Measurements from ENCODE around the gene DNAH8.
"Not testable (repeated sequence)": the region's sequence is repeated elsewhere in the genome, so short reads cannot be mapped to it uniquely, and the experiment has no call there.

DNAH8 gene

DNA sequence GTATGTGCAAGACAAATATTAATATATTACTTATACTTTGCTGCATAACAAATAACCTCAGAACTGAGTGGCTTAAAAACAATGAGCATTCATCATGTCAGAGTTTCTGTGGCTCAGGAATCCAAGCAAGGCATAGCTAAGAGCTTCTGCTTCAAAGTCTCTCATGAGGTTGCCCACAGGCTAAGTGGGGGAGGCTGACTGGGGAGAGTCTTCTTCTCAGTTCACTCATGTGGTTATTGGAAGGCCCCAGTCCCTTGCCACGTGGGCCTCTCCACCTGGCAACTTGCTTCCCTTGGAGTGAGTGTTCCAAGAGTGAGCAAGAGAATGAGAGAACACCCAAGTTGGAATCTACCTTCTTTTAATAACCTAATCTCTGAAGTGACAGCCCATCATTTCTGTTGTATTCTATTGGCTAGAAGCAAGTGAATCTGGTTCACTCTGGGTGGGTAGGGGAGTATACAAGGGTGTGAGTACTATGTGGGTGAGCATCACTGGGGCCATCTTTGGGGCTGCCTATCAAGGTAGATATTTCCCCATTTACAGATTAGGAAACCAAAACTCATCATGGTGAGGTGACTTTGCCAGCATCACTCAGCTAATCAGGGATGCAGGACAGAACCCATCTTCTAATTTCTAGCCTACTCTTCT, 36.0 kb downstream of the DNAH8 start:
- DNase-seq (ENCODE audit: low read depth) = no peak

DNA sequence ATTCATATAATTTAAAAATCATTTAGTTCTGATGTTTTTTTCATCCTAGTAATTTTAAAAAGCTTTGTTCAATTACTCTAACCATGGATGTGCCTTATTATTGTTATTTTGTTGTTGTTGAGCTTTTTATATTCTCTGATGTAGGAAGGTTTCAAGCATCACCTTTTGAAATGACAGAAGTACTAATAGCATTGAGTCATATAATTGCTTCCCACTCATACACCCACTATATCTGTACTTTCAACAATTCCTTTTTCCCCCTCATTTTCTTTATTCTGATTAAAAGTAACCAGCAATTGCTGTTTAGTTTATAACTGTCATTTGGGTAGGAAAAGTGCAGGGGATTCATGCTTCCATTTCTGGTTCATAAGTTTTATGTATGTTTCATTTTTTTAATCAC, 38.6 kb downstream of the DNAH8 start:
- DNase-seq (ENCODE audit: low read depth) = no peak

DNA sequence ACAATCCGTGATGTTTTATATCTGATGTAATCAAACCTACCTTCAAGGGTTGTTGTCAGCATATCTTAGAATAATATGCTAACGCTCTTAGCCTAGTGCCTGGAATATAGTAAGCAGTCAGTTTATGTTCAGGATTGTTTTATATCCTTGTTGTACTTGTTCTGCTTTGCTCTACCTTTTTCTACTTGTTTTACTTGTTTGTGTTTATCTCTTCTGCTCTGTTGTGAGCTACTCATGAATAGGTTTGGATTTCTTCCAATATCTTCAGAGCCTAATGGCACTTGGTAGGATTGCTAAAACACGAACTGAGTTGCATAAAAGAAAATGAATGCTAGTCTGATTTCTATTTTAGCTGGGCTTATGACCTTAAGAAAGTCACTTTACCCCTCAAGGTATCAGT, 40.1 kb downstream of the DNAH8 start:
- DNase-seq (ENCODE audit: low read depth) = no peak

DNA sequence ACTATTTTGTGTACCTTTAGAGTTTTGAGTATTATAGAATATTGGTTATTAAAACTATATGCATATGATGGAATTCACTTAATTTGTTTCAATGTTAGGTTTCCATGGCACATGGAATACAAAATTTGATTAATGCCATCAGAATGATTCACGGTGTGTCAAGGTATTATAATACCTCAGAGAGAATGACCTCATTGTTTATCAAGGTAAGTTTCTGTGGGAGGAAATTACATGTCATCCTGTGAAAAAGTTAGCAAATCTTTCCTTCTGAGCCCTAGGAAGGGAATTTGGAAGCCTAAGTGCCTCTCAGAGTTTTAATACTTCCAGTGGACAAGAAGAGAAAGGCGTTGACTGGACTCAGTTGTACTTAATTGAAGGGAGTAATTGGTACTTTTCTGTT, 40.8 kb downstream of the DNAH8 start:
- no peak for DNase-seq (ENCODE audit: low read depth)

DNA sequence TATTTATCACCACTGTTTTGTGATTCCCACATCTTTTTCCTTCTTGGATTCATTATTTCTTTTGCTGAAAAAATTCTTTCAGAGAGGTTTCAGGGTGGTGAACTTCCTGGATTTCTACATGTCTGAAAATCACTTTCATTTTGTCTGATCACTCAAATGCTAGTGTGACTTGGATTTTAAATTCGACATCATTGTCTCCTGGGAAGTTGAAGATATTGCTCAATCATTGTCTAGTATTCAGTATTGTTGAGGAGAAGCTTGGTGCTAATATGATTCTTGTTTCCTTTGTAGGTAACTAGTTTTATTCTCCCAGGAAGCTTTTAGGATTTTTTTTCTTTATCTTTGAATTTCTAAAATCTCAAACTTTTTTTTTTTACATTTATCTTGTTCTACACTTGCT, 45.0 kb downstream of the DNAH8 start:
- no peak for DNase-seq (ENCODE audit: low read depth)

DNA sequence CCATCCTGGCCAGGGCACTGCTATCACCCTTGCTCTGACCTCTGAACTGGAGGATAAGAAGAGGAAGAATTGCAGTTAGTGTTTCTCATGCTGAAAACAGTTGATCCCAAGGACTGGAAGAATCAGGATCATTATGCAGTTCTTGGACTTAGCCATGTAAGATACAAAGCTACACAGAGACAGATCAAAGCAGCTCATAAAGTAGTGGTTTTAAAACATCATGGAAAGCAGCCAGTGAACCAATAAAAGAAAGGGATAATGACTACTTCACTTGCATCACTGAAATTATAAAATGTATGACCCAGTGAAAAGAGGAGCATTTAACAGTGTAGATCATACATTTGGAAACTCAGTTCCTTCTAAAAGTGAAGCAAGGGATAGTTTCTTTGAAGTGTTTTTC, 47.7 kb downstream of the DNAH8 start:
- no peak for DNase-seq (ENCODE audit: low read depth)

DNA sequence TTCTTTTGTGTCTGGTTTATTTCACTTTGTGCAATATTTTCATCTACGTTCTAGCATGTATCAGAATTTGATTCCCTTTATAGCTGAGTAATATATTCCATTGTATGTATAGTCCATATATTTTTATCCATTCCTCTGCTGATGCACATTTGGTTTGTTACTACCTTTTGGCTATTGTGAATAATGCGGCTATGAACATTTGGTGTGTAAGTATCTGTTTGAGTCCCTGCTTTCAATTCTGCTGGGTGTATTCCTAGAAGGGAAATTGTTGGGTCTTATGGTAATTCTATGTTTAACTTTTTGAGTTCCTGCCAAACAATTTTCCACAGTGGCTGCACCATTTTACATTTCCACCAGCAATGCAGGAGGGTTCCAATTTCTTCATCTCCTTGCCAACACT, 52.4 kb downstream of the DNAH8 start:
- DNase-seq (ENCODE audit: low read depth) = no peak

DNA sequence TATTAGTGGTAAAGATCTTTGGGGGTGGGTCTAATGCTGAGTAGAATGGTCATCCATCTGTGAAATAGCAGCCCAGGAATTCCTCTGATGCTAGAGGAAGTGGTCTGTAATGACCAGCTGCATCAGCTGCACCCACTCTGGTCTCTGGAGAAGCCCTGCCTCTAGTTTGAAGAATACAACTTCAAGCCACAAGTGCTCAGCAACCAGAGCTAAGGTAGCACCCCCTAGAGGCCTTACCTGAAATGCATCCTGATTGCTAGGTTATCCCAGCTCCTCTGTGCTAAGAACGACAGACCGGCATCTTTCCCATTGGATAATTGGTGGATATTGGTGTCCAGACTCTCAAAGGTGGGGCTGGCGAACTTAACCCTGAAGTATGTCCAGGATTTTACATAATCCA, 58.2 kb downstream of the DNAH8 start:
- no peak for DNase-seq (ENCODE audit: low read depth)

DNA sequence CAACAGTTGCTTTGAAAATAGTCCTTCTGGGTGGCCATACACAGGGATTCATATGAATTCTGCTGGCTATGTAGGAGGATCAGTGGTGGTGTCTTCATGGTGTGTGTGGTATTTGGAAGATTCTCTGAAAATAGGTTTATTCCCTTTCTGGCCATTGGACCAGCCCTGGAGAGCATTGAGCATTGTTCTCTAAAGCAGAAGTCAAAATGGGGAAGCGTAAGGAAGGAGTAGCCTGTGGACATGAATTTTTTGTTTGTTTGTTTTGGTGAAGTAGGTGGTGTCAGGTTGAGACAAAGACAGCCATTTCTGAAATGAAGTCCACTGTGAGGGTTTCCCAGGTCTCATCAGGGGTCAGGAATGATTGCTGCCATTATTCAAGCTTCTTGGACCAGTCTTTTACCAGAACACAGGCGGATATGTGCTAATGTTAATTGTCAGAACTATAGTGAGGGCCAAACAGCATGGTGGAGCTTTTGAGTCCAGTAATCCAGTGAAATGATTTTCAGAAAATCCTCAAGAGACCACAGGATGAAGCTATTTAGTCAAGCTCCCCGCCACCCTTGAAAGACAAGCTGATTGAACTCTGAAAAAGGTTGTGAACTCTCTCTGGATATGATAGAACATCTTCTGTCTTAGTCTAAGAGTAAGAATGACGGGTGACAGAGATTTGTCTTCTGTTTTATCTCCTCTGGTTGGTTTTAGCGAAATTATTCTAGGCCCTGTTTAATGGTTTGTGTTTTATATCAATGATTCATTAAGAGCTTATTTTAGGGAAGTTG, 60.0 kb downstream of the DNAH8 start:
- DNase-seq (ENCODE audit: low read depth) = no peak

DNA sequence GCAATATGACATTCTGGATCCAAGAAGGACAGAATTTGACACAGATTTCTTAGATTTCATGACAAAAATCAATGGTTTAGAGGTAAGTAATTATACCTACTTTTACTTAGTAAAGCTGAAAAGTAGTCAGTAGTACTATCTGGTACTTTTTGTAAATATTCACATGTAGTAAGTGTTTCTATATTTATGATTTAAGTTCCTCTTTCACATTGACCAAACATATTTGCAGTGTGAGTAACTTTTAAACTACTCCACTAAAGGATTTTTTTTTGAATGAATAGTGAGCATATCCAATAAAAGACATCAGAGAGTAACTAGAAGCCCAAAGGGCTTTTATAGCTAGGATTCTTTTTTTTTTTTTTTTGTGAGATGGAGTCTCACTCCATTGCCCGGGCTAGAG, 60.8 kb downstream of the DNAH8 start:
- DNase-seq (ENCODE audit: low read depth) = no peak

DNA sequence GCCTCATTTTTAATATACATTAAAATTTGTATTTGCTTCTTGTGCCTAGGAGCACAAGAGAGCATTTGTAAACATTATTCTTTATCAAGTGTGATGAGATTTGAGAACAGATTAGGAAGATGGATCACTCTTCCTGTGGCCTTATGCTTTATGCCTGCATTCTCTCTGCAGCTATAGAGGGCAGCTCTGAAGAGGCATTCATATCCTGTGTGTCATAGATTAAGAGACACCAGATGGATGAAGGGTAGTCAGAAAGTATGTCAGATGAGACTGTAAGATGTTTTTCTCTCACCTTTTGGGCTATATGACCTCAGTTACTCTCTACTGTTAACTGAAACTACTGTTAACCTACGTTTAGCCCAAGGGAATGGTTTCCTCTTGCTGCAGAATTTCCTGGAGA, 61.4 kb downstream of the DNAH8 start:
- DNase-seq (ENCODE audit: low read depth) = no peak

DNA sequence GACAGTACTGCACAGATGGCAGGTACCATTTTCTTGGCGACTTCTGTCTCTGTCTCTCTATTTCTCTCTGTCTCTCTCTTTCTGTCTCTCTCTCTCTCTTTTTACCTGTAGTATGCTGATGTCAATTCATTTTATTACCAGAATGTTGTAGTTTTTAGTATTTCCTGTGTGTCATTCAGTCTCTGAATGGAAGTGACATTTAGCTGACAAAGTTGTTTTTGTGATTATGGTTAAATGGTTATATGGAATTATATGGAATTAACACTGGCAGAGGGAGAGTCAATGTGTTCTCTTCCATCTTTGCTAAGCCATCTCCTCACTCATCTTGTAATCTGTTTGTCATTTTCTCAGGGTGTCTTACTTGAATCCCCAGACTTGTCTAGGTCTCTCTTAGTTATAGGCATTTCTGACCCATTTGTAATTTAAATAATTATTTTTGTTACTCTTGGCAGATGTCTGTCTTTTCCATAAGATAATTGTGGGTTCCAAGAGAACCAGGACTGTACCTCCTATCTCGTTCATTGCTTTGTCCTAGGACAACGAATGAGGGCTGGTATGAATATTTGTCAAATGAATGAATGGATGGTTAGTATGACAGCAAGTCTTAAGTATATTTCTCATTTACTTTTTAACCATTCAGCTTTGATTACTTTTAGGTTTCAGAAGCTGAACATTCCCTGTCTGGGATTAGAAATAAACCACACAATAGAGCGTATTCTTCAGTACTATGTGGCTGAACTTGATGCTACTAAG, 64.4 kb downstream of the DNAH8 start:
- DNase-seq (ENCODE audit: low read depth) = no peak

DNA sequence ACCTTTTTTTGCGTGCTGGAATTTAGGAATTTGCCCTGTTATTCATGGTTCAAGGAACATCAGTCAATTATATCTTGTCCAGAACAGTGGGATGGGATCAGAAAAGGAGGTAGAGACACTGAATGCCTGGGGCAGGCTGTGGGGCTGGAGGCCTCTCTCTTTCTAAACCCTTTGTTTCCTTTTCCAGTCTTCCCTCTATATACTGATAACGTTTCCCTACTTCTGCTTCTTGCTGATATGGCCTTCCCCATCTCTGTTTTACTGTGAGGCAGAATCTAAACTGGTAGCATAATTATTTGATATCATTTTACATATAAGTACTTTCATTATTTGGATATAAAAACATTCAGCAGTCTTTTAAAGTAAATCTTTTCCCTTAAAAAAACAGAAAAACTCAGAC, 67.5 kb downstream of the DNAH8 start:
- DNase-seq (ENCODE audit: low read depth) = no peak

DNA sequence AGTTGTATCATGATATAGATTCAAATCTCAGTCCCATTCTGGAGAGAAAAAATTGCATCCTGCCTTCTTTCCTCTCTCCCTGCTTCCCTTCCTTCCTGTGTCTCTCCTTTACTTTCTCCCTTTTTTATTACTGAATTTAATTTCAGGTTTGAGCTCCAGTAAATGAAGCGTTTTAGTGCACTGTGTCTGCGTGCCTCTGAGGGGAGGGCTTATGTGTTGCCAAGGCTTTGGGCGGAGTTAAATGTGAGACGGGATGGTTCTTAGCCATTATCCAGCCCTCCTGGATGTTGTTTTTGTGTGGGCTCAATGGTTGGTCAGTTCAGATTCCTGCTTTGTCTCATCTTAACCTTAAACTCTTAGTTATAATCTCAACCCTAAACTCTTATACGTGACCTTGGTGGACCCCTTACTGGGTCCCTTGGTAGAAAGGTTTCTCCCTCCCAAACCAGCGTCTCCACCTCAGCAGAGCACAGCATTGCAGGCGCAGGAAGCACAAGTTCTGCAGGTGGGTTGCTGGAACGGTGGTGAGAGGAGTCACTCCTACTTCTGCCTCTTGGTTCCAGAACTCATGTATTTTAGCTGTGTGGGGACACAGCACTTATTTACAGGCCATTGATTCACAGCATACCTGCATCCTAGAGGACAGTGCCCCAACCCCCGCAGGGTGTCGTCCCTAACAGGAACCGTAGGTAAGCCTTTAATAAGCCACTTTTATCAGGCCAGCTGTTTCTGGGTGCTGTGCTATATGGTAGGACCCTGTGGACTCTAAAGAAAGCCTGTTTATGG, 68.5 kb downstream of the DNAH8 start:
- DNase-seq (ENCODE audit: low read depth) = no peak

DNA sequence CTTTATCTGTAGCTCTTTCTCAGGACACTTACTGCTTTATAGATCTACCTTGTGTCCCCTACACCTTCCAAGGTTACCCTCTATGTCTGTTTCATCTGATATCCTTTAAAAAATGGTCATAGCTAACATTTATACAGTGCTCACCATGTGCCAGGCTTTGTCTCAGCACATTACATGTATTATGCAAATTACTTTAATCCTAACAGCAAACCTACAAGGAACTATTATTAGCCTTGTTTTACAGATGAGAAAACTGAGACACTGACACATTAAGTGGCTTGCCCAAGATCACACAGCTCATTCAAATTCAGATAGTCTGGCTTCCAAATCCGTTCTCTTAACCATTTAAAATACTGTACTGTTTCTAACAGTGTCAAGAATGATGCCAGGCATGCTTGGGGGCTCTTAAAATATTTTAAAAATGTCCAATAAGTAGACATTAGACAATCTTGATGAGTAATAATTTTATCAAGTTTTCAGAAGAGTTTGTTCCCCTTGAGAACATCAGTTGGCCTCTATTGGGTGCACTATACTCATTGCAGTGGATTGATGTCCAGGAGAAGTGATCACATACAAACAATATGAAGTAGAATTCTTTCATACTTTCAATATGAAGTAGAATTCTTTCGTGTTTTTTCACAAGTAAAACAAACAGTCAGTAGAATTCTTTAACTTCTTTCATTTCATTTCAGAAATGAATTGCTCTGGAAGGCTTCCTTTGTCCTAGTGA, 69.6 kb downstream of the DNAH8 start:
- no peak for DNase-seq (ENCODE audit: low read depth)

DNA sequence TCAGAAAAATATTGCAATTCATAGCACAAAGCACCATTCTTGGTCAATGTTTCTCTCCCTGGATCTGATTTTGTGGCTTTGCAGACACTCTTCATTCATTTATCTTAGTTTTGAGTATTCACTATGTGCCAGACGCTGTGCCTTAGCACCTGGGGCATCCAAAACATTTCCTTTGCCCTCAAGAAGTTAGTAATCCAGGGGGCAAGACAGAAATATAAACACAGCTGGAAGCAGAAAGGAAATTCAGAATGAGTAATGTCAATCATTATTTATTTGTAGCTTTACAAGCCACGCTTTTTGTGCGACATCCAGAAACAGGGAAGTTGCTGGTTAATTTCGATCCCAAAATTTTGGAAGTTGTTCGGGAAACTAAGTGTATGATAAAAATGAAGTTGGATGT, 71.4 kb downstream of the DNAH8 start:
- DNase-seq (ENCODE audit: low read depth) = no peak

DNA sequence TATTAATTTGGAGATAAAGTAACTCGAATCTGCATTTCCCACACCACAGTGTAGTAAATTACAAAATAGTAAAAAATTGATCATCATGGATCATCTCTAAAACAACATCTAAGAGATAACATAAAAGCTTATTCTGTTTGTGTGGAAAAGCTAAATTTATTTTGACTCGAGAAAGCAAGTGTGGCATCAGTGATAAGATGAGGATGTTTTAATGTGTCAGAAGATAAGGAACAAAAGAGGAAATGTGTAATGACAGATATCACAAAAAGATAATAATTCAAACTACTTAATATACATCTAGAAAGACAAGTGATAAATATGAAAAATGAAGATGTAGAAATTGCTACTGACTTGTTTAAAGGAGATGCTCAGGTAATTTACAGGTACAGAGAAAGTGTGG, 74.1 kb downstream of the DNAH8 start:
- DNase-seq (ENCODE audit: low read depth) = no peak

DNA sequence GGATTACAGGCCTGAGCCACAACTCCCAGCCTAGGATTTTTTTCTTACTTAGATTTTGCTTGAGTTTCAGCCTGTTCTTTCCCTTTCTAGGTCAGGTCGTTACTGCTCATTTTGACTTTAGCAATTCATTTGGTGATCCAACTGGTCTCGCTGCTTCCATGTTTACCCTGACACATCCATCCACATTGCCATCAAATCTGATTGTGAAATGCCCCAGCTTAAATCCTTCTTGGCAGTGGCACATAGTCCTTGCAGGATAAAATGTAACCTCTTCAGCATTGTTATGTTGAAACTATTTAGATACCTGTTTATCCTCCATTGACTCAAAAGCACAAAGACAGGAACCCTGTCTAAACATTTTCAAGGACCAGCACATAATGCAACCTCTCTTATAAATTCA, 77.2 kb downstream of the DNAH8 start:
- no peak for DNase-seq (ENCODE audit: low read depth)

DNA sequence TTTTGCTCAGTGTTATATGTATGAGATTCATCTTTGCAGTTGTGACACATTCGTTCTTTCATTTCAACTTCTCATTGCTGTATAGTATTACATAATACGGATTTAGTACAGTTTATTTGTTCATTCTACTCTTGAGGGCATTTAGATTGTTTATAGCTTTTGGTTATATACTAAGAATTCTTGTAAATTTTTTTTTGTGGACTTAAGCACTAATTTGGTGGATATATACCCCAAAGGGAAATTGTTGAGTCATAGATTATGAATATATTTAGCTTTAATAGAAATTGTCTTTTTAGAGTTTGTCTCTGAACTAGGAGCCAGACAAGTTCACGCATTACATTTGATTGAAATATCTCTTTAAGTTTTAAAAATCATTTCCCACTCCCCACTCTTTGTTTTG, 79.6 kb downstream of the DNAH8 start:
- no peak for DNase-seq (ENCODE audit: low read depth)

DNA sequence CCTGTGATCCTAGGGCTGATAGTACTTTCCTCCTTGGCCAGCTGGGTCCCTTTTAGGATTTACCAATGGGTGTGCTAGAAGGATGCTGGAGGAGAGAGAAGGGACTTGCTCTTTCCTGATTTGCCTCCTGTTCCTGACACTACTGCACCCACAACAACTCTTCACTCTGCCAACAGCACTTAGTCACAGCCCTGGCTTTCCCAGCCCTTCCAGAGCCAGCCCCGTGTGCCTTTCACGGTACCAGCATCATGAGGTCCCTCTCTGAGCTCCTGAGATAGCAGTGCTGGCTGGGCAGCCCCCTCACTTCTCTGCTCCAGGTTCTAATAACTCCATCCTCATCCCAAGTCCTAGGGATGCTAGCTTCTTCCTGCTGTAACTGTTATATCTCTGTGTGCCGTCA, 80.9 kb downstream of the DNAH8 start:
- DNase-seq (ENCODE audit: low read depth) = no peak

DNA sequence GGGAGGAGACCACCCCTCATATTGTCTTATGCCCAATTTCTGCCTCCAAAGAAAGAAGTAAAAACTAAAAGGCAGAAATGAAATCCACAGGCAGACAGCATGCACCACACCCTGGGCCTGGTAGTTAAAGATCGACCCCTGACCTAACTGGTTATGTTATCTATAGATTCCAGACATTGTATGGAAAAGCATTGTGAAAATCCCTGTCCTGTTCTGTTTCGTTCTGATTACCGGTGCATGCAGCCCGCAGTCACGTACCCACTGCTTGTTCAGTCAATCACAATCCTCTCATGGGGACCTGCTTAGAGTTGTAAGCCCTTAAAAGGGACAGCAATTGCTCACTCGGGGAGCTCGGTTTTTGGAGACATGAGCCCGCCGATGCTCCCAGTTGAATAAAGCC, 81.3 kb downstream of the DNAH8 start:
- DNase-seq (ENCODE audit: low read depth) = not testable (repeated sequence)

DNA sequence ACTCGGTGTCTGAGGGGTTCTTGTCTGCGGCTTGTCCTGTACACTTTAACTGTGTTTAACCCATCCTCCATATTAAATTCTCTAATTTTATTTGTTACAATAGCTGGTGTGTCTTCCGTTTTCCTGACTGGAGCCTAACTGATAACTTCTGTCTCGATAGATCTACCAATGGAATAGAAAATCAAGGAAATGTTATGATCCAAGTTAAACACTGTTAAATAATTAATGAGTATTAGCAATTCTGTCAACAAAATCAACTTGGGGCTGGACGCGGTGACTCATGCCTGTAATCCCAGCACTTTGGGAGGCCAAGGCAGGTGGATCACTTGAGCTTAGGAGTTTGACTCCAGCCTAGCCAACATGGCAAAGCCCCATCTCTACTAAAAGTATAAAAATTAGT, 81.7 kb downstream of the DNAH8 start:
- DNase-seq (ENCODE audit: low read depth) = no peak

Measured in activated T-cell treated with anti-CD3 and anti-CD28 coated beads for 1 hour (primary cell).